SH-SY5Y (cell line): ENCODE measurements around the gene IL24.

Experiments used
- GATA2 ChIP-seq: IDR thresholded peaks from 2 replicates; pipeline ENCODE4 v1.6.1; 2011; ENCODE audit warnings: mild to moderate bottlenecking, low read depth, low read length
- GATA3 ChIP-seq: IDR thresholded peaks from 2 replicates; pipeline ENCODE4 v1.6.1; 2011; ENCODE audit warnings: low read depth, mild to moderate bottlenecking, low read length, moderate library complexity

GRCh38 chr1:206922524-206922923, 25.3 kb downstream of the IL24 start:
- no peak for TF ChIP-seq GATA2
- no peak for TF ChIP-seq GATA3
